ENCODE results near the gene GRM8. TPM values are rescaled to one million over a fixed set of nuclear protein-coding genes. Genes with fewer than 3 reads are reported as not detected.

The GRM8 gene
- polyA plus RNA-seq, 2 of the 4 experiments (the other 2 are of a cell fraction), result 0.06 TPM; not detected in 1

- ATAC-seq, result no peak
- Histone ChIP-seq H3K27ac (no peak overlapping the region), H3K4me3 (no peak overlapping the region), H3K4me2 (no peak overlapping the region), H3K4me1 (no peaks in the 10 kb centered on the region), H3K9me3 (no peaks in the 10 kb centered on the region)
- ChIA-PET POLR2A (no interaction called here), CTCF (interaction anchor here (2.3 kb wide), 1 partner anchor 16 kb away, joined by 9 read pairs; no protein-coding TSS in a partner anchor)
- no peak for TF ChIP-seq KDM5A (IDR thresholded peaks at IDR 0.05)
- TF ChIP-seq MAFK (IDR thresholded peaks at IDR 0.05; ENCODE audit: partially characterized antibody), result peak; percentile 10
- TF ChIP-seq RAD21 (conservative IDR thresholded peaks at IDR 0.05 in 1 of 2, IDR thresholded peaks at IDR 0.05 in 1 of 2), result no peak
- DNase-seq (ENCODE audit: low read depth in 1 of 2, low spot score in 1 of 2), result no peak
- no peak for FAIRE-seq
- WGBS (ENCODE audit: missing lambda C conversion rate), result 77% methylated on average over 1 of the region's 1 CpG
Measured at GRCh38 chr7:127270093-127270492, 17.4 kb upstream of the GRM8 start.

- Histone ChIP-seq H3K4me2 (no peak overlapping the region), H3K27ac (no peak overlapping the region), H3K4me1 (no peaks in the 10 kb centered on the region), H3K4me3 (no peak overlapping the region), H3K9me3 (no peaks in the 10 kb centered on the region)
- CTCF ChIA-PET, result no interaction called here
- DNase-seq (ENCODE audit: low read depth in 1 of 2, low spot score in 1 of 2) (no peak), FAIRE-seq (no peak), ATAC-seq (no peak)
- TF ChIP-seq GATA3 (IDR thresholded peaks at IDR 0.05; ENCODE audit: borderline replicate concordance) (no peak), JUNB (IDR thresholded peaks at IDR 0.05) (no peak), FOXS1 (CRISPR knock-in tag; IDR thresholded peaks at IDR 0.05) (no peak), RNF2 (IDR thresholded peaks at IDR 0.05; ENCODE audit: borderline replicate concordance, low read depth) (no peak), RCOR1 (IDR thresholded peaks at IDR 0.05; ENCODE audit: low read depth, low read length) (no peak), POLR2A (IDR thresholded peaks at IDR 0.05; ENCODE audit: low read length) (no peak), CHD2 (IDR thresholded peaks at IDR 0.05; ENCODE audit: low read length, partially characterized antibody) (no peak), EP300 (IDR thresholded peaks at IDR 0.05) (no peak), CEBPB (IDR thresholded peaks at IDR 0.05) (no peak), MAFK (IDR thresholded peaks at IDR 0.05; ENCODE audit: partially characterized antibody) (no peak), JUN (IDR thresholded peaks at IDR 0.05) (no peak), TFCP2L1 (CRISPR knock-in tag; IDR thresholded peaks at IDR 0.05) (no peak)
- TF ChIP-seq, protein P1, sequence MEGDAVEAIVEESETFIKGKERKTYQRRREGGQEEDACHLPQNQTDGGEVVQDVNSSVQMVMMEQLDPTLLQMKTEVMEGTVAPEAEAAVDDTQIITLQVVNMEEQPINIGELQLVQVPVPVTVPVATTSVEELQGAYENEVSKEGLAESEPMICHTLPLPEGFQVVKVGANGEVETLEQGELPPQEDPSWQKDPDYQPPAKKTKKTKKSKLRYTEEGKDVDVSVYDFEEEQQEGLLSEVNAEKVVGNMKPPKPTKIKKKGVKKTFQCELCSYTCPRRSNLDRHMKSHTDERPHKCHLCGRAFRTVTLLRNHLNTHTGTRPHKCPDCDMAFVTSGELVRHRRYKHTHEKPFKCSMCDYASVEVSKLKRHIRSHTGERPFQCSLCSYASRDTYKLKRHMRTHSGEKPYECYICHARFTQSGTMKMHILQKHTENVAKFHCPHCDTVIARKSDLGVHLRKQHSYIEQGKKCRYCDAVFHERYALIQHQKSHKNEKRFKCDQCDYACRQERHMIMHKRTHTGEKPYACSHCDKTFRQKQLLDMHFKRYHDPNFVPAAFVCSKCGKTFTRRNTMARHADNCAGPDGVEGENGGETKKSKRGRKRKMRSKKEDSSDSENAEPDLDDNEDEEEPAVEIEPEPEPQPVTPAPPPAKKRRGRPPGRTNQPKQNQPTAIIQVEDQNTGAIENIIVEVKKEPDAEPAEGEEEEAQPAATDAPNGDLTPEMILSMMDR (IDR thresholded peaks at IDR 0.05), result no peak
- WGBS (ENCODE audit: missing lambda C conversion rate), result 0% methylated on average over 1 of the region's 1 CpG
- POLR2A ChIA-PET, result no interaction called here
Measured at GRCh38 chr7:127266047-127266446, 13.3 kb upstream of the GRM8 start.

GRCh38 chr7:127264219-127264618 lies 11.5 kb upstream of the GRM8 start:
- Histone ChIP-seq H3K27ac (no peak overlapping the region), H3K9me3 (no peaks in the 10 kb centered on the region), H3K4me2 (no peak overlapping the region), H3K4me1 (no peaks in the 10 kb centered on the region), H3K4me3 (no peak overlapping the region)
- POLR2A ChIA-PET, result no interaction called here
- no peak for FAIRE-seq
- CTCF ChIA-PET, result no interaction called here
- DNase-seq (ENCODE audit: low read depth in 1 of 2, low spot score in 1 of 2), result no peak
- 18% methylated on average over 3 of the region's 3 CpGs for WGBS (ENCODE audit: missing lambda C conversion rate)
- ATAC-seq, result no peak
- TF ChIP-seq TP53 (CRISPR knock-in tag; IDR thresholded peaks at IDR 0.05) (no peak), EP300 (IDR thresholded peaks at IDR 0.05) (no peak), KDM5A (IDR thresholded peaks at IDR 0.05) (no peak), SREBF2 (IDR thresholded peaks at IDR 0.05) (no peak), CBX2 (IDR thresholded peaks at IDR 0.05; ENCODE audit: borderline replicate concordance, low read depth) (no peak), MAZ (IDR thresholded peaks at IDR 0.05; ENCODE audit: borderline replicate concordance, low read depth, low read length) (no peak), REST (IDR thresholded peaks at IDR 0.05) (no peak), ELK1 (IDR thresholded peaks at IDR 0.05; ENCODE audit: low read depth, low read length) (no peak), HMGXB4 (CRISPR knock-in tag; IDR thresholded peaks at IDR 0.05; ENCODE audit: borderline replicate concordance) (no peak), MYC (IDR thresholded peaks at IDR 0.05; ENCODE audit: borderline replicate concordance, low read length) (no peak), FOSB (CRISPR knock-in tag; IDR thresholded peaks at IDR 0.05) (no peak), PHF8 (IDR thresholded peaks at IDR 0.05; ENCODE audit: borderline replicate concordance, low read depth) (no peak), MAX (IDR thresholded peaks at IDR 0.05) (no peak)
